ENCODE results near the gene SCN3A.

SCN3A gene

DNA sequence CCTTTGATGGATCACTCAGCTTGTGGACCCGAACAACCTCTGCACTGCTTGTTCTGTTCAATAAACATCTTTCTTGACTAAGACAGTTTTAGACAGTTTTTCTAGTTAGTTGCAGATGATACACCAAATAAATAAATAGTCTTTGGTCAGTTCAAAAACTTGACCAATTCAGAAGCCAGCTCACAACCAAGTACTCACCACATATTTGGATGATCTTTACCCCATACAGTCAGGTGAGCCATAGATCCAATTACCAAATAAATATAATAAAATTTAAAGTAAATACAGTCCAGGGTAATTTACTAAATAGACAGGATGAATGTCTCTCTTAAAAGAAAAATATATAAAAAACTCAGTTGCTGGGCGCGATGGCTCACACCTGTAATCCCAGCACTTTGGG is 18.2 kb downstream of the SCN3A start:
- Histone ChIP-seq H3K27ac (no peak overlapping the region), H3K4me1 (no peaks in the 10 kb centered on the region), H2AFZ (no peak overlapping the region), H3K9me3 (ENCODE audit: control insufficient read depth, low read length) (no peaks in the 10 kb centered on the region), H3K36me3 (ENCODE audit: control insufficient read depth, insufficient read depth, low read length) (no peaks in the 10 kb centered on the region), H3K27me3 (ENCODE audit: control insufficient read depth, insufficient read depth, low read length) (no peaks in the 10 kb centered on the region), H3K79me2 (no peaks in the 10 kb centered on the region), H3K9ac (no peak overlapping the region), H3K4me3 (ENCODE audit: low read depth, low read length) (no peak overlapping the region), H3K4me2 (ENCODE audit: low read length) (no peak overlapping the region)
- TF ChIP-seq, protein P1, sequence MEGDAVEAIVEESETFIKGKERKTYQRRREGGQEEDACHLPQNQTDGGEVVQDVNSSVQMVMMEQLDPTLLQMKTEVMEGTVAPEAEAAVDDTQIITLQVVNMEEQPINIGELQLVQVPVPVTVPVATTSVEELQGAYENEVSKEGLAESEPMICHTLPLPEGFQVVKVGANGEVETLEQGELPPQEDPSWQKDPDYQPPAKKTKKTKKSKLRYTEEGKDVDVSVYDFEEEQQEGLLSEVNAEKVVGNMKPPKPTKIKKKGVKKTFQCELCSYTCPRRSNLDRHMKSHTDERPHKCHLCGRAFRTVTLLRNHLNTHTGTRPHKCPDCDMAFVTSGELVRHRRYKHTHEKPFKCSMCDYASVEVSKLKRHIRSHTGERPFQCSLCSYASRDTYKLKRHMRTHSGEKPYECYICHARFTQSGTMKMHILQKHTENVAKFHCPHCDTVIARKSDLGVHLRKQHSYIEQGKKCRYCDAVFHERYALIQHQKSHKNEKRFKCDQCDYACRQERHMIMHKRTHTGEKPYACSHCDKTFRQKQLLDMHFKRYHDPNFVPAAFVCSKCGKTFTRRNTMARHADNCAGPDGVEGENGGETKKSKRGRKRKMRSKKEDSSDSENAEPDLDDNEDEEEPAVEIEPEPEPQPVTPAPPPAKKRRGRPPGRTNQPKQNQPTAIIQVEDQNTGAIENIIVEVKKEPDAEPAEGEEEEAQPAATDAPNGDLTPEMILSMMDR (IDR thresholded peaks at IDR 0.05): no peak

DNA sequence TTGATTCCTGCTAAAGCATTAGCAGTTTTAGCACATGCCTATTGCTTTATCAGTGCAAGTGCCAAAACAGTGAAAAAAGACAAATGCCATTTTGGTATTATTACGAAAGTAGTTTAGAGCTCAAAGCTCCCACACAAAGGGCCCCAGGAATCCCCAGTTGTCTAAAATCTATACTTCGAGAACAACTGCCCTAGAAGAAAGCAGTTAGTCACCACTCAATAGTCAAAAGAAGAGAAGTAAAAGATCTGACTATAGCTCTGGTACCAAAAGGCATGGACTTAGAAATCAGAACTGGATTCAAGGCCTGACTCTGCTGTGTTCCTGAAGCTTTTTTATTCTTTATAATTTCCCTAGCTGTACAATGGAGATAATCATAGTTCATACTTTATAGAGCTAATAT is 21.8 kb downstream of the SCN3A start:
- Histone ChIP-seq H3K36me3 (ENCODE audit: control insufficient read depth, insufficient read depth, low read length) (no peaks in the 10 kb centered on the region), H3K27me3 (ENCODE audit: control insufficient read depth, insufficient read depth, low read length) (no peaks in the 10 kb centered on the region), H3K79me2 (no peaks in the 10 kb centered on the region), H3K9me3 (ENCODE audit: control insufficient read depth, low read length) (no peaks in the 10 kb centered on the region), H3K4me2 (ENCODE audit: low read length) (no peak overlapping the region), H3K4me1 (no peaks in the 10 kb centered on the region), H3K27ac (no peak overlapping the region), H2AFZ (no peak overlapping the region), H3K4me3 (ENCODE audit: low read depth, low read length) (no peak overlapping the region), H3K9ac (no peak overlapping the region)
- TF ChIP-seq, protein P1 (IDR thresholded peaks at IDR 0.05): no peak

DNA sequence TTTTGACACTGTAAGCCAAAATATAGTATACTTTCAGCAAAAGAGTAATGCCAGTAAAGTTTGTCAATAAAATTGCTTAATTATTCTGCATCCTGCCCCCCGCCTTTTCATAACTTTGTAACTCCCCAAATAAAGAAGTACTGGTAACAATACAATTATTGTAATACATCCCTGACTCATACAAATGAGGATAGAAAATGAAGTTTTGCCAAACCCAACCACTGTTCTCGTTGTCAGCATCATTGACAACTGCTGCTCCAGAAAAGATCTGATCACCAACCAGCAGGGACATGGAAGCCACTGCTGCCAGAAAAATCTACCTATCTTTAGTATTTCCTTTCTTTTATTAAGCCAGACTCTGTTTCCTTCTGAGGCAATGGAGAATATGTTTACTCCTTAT is 27.1 kb downstream of the SCN3A start:
- H3K36me3 ChIP-seq (ENCODE audit: control insufficient read depth, insufficient read depth, low read length): no peaks in the 10 kb centered on the region
- no peak overlapping the region for H3K4me3 ChIP-seq (ENCODE audit: low read depth, low read length)
- H3K4me1 ChIP-seq: no peaks in the 10 kb centered on the region
- TF ChIP-seq, protein P1 (IDR thresholded peaks at IDR 0.05): no peak
- H3K79me2 ChIP-seq: no peaks in the 10 kb centered on the region
- H3K9ac ChIP-seq: no peak overlapping the region
- peaks cover 3% of the 10 kb centered on the region for H3K27me3 ChIP-seq (ENCODE audit: control insufficient read depth, insufficient read depth, low read length)
- no peak overlapping the region for H2AFZ ChIP-seq
- no peak overlapping the region for H3K4me2 ChIP-seq (ENCODE audit: low read length)
- H3K27ac ChIP-seq: no peak overlapping the region
- no peaks in the 10 kb centered on the region for H3K9me3 ChIP-seq (ENCODE audit: control insufficient read depth, low read length)

DNA sequence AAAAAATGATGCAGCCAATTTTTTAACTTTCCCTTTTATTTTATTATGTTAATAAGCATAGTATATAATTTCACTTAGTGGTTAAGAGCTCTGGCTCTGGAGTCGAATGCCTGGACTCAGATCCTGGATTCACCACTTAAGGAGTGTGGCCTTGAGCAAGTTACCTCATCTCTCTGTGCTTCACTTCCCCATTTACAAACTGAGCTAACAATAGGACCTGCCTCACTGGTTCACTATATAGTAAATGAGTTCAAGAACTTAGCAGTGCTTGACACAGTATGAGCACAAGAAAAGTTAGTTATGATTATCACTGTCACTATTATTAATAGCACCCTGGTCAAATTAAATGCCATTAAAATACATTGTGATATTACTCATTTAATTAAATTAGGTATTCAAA is 30.6 kb downstream of the SCN3A start:
- H3K4me1 ChIP-seq: no peaks in the 10 kb centered on the region
- H3K9me3 ChIP-seq (ENCODE audit: control insufficient read depth, low read length): no peaks in the 10 kb centered on the region
- H3K27ac ChIP-seq: no peak overlapping the region
- no peak overlapping the region for H3K9ac ChIP-seq
- H2AFZ ChIP-seq: no peak overlapping the region
- no peak overlapping the region for H3K4me3 ChIP-seq (ENCODE audit: low read depth, low read length)
- TF ChIP-seq, protein P1 (IDR thresholded peaks at IDR 0.05): no peak
- no peak overlapping the region for H3K4me2 ChIP-seq (ENCODE audit: low read length)
- no peaks in the 10 kb centered on the region for H3K36me3 ChIP-seq (ENCODE audit: control insufficient read depth, insufficient read depth, low read length)
- no peaks in the 10 kb centered on the region for H3K79me2 ChIP-seq
- H3K27me3 ChIP-seq (ENCODE audit: control insufficient read depth, insufficient read depth, low read length): peaks cover 3% of the 10 kb centered on the region

DNA sequence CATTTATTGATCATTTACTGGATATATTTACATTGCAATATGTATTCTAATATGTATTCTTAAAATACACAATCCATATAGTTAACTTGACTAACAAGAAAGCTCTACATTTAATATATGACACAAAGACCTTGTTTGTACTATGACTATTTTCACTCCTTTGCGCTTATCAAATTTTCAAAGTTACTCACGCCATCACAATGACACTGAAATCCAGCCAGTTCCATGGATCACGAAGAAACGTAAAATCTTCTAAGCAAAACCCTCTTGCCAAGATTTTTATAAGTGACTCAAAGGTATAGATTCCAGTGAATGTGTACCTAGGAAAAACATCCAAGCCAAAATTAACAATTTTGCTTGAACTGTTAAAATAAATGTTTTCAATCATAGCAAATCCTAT is 39.6 kb downstream of the SCN3A start:
- Histone ChIP-seq H3K27ac (no peak overlapping the region), H3K9ac (no peak overlapping the region), H3K9me3 (ENCODE audit: control insufficient read depth, low read length) (no peaks in the 10 kb centered on the region), H3K79me2 (no peaks in the 10 kb centered on the region), H3K36me3 (ENCODE audit: control insufficient read depth, insufficient read depth, low read length) (no peaks in the 10 kb centered on the region), H3K27me3 (ENCODE audit: control insufficient read depth, insufficient read depth, low read length) (no peaks in the 10 kb centered on the region), H3K4me2 (ENCODE audit: low read length) (no peak overlapping the region), H2AFZ (no peak overlapping the region), H3K4me3 (ENCODE audit: low read depth, low read length) (no peak overlapping the region), H3K4me1 (no peaks in the 10 kb centered on the region)
- TF ChIP-seq, protein P1 (IDR thresholded peaks at IDR 0.05): no peak
